ENCODE measurements around the gene UROC1.

UROC1 gene

DNA sequence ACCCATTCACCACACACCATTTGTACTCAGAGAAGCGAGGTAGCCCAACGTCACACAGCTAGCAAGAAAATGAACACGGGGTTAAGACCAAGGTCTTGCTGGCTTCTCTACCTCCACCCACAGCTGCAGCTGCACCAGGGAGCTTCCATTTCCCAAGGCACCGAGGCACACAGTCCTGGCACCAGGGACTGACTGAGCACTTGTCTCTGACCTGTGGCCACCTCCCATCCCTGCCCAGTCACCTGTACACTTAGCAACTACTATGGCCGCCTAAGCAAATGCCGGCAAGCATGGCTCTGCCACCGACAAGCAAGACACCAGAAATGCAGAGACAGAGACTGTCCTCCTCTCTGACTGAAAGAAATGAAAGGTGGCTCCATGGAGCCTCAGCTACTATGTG, 57.2 kb downstream of the UROC1 start:
- no peak for DNase-seq (ENCODE audit: low spot score)

- DNase-seq (ENCODE audit: low spot score), result no peak
Observed at GRCh38 chr3:126459763-126460127, 57.8 kb downstream of the UROC1 start.

DNA sequence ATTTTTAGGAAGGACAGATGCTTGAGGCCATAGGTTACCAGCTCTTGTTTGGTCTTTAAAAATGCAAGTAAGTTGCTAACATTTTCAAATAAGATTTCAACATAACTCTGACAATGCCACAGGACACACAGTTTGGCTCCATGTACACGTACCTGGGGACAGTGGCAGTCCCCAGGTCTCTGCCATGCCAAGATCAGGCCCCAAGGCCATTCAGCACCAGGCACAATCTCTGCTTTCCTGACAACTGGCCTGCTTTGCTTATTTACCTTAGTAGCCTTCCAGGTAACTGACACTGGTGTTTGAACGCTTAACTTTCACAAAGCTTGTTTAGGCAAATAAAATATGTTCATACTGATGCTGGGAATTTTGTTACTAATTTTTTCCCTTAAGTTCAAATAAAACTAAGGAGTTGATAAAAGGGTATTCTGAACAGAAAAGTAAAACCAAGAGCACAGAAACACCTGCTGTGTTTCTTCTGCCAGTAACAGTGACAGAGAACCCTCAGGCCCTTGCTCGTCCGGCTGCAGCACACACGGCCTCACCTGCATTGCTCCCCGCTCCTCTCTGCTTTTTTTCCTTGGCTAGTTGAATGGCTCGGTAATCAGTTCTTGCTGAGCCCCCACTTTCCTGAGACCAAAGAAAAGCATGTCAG, 58.3 kb downstream of the UROC1 start:
- no peak for DNase-seq (ENCODE audit: low spot score)

GRCh38 chr3:126456766-126457388, 60.7 kb downstream of the UROC1 start:
- DNase-seq (ENCODE audit: low spot score), result no peak

DNA sequence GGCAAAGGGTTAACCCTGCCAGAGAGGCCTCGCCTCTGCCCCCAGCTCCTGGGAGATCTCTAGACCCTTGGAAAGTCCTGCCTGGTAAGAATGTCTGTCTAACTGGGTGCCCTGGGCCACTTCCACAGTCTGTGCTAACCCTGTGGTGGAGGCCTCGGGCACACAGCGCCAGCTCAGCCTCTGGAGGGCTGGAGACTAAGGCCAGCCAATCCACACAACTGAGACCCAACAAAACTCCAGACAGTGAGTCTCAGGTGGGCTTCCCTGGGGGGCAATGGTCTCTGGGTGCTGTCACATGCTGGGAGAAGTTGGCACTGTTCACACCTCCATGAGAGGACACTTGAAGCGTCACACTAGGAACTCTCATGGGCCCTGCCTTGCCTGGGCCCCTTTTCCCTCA, 61.4 kb downstream of the UROC1 start:
- DNase-seq (ENCODE audit: low spot score), result no peak

GRCh38 chr3:126454437-126455198, 63.0 kb downstream of the UROC1 start:
- no peak for DNase-seq (ENCODE audit: low spot score)

DNA sequence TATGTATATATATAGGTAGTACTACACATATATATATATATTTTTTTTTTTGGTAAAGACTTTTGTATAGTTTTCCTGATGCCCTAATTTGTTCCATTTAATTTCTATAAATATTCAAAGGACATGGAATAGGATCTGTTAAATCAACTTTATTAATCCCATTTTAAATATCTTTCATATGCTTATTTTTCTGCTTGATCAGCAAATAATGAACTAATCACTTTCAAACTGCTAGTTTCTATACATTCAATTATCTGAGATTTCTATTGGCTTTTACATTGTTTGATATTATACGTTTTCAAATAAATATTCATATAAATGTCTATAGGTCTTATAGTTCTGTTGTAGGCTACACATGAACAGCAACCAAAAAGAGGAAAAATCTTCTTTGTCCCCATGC, 63.5 kb downstream of the UROC1 start:
- DNase-seq (ENCODE audit: low spot score), result no peak

DNA sequence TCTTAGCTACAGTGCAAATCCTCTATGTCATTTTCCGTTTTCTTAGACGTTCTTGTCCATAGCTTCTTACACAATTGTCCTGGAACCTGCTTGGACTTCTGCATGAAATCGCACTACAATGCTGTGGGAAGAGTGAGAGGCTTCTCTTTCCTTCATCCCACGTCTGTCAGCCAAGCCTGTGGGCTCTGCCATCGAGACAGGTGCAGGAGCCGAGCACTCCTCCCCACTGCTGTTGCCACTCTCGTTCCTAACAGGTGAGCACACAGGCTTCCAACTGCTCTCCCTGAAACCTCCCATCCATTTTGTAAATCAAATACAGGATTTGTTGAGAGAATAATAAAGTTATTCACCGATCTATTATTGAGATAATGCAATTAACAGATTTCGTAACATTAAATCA, 65.4 kb downstream of the UROC1 start:
- no peak for DNase-seq (ENCODE audit: low spot score)

GRCh38 chr3:126451511-126451910, 66.1 kb downstream of the UROC1 start:
- DNase-seq (ENCODE audit: low spot score), result no peak

- DNase-seq (ENCODE audit: low spot score), result no peak
Observed at GRCh38 chr3:126450744-126451143, 66.8 kb downstream of the UROC1 start.

GRCh38 chr3:126450219-126450618, 67.4 kb downstream of the UROC1 start:
- no peak for DNase-seq (ENCODE audit: low spot score)

- no peak for DNase-seq (ENCODE audit: low spot score)
Observed at GRCh38 chr3:126449621-126450051, 67.9 kb downstream of the UROC1 start.

- no peak for DNase-seq (ENCODE audit: low spot score)
Observed at GRCh38 chr3:126448893-126449180, 68.7 kb downstream of the UROC1 start.

DNA sequence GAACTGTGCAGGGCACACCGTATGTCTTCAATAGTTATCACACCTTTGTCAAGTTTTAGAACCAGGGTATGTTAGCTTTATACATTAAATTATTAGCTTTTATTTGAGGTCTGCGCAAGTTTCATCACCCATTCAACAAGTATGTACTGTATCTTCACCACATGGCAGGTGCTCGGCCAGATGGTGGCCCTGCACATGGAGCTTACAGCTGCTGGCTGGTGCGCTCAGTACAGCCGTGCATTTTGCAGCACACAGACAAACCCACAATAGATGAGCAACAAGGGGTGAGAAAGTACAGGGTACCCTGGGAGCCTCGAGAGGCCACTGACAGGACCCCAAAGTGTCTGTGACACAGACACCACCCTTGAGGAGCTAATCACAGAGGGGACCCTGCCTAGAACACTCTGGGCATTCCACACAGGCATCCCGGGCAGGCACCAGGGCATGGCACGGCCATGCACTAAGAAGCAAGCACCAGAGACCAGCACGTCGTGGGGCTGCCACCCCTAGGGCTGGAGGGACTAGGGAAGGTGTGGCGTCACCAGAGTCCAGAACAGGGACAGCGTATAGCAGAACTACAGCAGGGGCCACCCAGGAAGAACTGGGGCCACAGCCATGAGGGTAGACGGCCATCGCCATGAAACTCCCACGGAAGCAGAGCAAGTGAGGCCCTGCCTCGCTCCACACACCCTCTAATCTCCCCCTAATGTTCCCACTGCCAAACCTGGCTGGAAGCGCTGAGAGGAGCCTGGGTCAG, 69.3 kb downstream of the UROC1 start:
- no peak for DNase-seq (ENCODE audit: low spot score)

DNA sequence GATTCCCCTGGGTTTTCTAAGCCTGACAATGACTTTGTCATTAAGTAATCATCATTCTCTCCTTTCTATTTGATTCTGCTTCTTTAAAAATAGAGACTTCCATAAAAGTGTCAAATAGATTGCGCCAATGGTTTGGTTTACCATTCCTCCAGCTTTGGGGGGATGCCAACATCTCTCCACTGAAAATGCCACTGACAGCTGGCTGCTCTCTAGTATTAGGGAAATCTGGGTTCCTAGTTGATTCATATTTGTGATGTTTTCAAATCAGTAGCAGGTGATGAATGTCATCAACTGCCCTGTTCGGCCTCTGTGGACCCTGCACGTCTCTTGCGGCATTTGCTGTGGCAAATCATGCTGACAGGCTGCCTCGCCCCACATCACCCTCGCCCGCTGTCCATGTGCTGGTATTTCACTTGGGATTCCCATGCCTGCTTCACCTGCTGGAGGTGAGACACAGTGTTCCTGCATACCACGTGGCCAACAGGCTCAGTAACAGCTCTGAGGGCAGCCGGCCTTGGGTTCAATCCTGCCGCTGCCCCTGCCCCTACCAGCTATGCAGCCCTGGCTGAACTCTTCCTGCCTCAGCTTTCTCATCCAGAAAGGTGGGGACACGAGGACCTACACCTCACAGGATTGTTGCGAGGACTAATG, 70.0 kb downstream of the UROC1 start:
- DNase-seq (ENCODE audit: low spot score), result no peak

- DNase-seq (ENCODE audit: low spot score), result no peak
Observed at GRCh38 chr3:126446791-126447190, 70.8 kb downstream of the UROC1 start.

DNA sequence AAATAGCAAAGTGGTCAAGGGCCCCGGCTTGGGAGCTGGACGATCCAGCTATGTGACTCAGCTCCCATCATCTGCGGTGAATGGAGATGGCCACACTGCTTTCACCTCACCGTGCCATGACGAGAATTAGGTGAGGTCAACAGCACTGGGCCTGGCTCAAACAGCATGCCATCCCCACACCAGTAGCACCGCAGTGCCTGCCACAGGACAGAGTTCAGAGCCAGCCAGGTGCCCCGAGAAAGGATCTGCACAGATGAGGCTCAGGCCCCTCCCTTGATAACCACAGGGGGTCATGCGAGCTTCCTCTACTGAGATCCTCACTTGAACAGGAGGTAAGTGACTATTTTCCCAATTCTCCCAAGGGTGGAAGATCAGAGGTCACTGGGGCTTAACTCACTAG, 71.3 kb downstream of the UROC1 start:
- no peak for DNase-seq (ENCODE audit: low spot score)

- no peak for DNase-seq (ENCODE audit: low spot score)
Observed at GRCh38 chr3:126445506-126445905, 72.1 kb downstream of the UROC1 start.

GRCh38 chr3:126442856-126443242, 74.7 kb downstream of the UROC1 start:
- DNase-seq (ENCODE audit: low spot score), result no peak

- DNase-seq (ENCODE audit: low spot score), result no peak
Observed at GRCh38 chr3:126442094-126442855, 75.3 kb downstream of the UROC1 start.

DNA sequence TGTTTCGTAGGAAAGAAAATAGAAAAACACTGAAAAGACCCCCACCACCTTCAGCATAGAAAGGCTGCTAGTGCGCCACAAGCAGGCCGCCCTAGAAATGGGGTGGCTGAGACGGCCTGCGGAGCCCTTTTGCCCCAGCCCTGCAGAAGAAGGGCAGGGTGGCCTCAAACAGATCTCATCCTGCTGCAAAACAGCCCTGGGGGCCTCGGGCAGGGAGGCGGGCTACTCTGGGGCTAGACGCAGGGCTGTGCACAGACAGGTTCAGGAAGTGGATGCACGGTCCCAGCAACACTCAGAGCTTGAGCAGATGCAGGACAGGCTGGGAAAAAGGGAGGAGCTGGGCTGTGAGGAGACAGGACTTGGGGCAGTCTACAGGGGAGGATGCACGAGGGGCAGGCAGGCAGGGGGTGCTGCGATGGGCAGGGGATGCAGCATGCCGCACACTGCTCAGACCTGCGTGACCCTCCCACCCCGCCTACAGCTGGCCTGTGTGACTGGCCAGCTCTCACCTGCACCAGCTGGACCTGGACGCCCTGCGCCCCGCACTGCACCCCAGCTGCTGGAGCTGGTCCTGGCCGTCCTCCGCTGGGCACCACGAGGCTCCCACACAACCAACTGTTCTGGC, 76.2 kb downstream of the UROC1 start:
- no peak for DNase-seq (ENCODE audit: low spot score)

Data from hematopoietic multipotent progenitor cell treated with erythropoietin and hydrocortisone succinate and interleukin-3 and kit ligand, for 15 days (in vitro differentiated cells).